Fibroblast of skin of right biceps (primary cell): Measurements from ENCODE around the gene SLC8B1.

Source experiments
- DNase-seq: peaks from one replicate; pipeline ENCODE4 v3.0.0-alpha.2; 2013

The SLC8B1 gene

DNA sequence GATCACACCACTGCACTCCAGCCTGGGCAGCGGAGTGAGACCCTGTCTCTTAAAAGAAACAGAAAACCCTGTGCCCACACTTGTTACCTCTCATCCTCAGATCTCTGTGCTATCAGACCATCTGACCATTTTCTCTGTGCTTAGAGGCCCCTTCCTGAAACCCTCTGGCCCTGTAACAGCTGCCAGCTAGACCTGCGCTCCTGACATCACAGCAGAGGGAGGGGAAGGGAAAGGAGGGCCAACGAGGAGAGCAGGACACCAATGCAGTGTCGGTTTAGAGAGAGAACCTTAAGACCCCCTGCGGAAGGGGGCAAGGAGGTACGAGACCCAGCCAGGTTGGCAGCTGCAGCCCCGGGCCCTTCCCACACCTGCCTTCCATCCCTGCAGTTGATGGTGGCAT lies 42.4 kb downstream of the SLC8B1 start:
- no peak for DNase-seq

DNA sequence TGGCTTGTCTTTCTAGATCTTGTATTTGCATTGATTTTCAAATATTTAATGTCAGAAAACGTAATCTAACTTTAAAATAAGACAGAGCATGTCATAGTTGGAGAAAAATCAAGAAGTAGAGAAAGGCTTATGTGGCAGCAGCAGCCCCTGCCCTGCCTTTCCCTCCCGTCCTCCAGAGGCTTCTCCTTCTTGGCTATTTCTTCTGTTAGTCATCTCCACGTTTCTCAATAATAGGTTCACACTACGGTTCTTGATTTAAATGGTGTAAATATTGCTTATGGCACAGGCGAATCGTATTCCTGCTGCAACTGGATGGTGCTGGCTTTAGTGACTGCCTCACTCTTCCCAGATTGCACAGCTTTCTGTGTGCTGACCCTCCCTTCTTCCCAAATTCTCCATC lies 42.8 kb downstream of the SLC8B1 start:
- DNase-seq: peak; percentile 59

GRCh38 chr12:113291586-113291985 lies 43.3 kb downstream of the SLC8B1 start:
- DNase-seq: no peak

GRCh38 chr12:113290506-113290905 lies 44.4 kb downstream of the SLC8B1 start:
- no peak for DNase-seq

- DNase-seq: no peak
These were observed 45.5 kb downstream of the SLC8B1 start for GRCh38 chr12:113289361-113289760.

DNA sequence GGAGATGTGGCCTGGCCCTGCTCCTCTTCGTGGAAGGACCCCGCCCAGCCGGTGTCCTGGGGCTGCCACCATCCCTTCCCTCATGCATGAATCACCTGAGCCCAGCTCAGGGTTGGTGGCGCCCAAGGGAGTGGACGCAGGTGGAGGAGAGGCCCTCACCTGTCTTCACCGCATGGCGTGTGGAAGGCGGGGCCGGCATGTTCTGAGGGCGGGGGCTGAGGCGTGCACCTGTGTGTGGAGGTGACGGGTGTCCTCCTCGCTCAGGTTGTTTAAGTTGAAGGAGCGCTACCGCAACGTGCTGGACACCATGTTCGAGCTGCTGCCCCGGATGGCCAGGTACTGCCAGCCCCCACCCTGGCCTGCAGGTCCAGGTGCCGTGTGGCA lies 47.0 kb downstream of the SLC8B1 start:
- DNase-seq: no peak

GRCh38 chr12:113287146-113287898 lies 47.6 kb downstream of the SLC8B1 start:
- DNase-seq: no peak

- no peak for DNase-seq
These were observed 48.2 kb downstream of the SLC8B1 start for GRCh38 chr12:113286712-113287111.

- DNase-seq: peak; percentile 20
These were observed 49.0 kb downstream of the SLC8B1 start for GRCh38 chr12:113285679-113286610.

DNA sequence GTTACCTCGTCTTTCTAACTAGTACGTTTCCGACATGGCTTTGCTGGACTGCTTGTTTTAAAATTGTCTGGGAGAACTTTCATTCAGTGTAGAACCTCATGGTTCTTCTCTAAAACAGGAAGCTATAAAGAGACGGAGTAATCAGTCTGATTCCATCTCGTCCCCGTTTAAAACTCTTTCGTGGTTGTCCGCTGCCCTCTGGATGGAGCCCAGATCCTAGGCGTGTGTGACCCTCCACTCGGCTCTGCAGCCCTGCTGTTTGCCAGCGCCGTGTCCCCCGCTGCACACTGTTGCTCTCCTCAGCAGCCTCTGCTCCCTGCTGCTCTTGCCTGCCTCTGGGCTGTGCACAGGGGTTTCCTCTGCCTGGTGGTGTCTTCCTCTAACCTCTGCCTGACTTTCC lies 50.2 kb downstream of the SLC8B1 start:
- DNase-seq: no peak

DNA sequence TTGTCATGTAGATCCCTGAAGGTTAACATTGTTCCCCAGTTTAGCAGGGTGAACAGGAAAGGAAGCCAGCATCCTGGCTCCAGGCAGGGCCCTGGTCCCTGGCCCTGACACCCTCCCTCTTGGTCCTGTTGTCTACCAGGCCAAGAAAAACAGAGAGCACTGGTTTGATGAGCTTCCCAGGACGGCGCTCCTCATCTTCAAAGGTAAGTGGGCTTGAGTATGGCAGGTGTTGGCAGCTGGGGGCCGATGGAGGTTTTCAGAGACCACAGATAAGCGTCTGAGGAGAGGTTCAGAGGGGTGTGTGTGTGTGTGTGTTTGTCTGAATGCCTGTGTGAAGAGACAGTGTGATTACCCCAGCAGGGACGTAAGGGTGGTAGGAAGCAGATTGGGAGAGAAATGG lies 56.3 kb downstream of the SLC8B1 start:
- no peak for DNase-seq

DNA sequence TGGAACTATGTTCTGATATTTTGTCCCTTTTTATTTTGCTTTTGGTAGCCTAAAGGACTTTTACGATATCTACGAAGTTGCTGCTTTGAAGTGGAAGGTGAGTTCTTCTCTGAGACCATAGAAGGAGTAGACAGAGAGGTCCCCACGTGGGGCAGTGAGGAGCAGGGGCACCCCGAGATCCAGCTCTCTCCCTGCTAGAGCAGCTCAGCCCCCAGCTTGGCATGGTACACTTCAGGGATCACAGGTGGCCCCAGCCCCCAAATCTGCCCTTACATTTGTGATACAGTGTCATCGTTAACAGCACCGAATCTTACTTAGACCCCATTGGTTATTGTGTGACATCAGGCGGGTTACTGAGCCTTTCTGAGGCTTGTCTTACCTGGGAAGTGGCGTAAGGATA lies 56.8 kb downstream of the SLC8B1 start:
- DNase-seq: no peak

GRCh38 chr12:113277511-113277910 lies 57.4 kb downstream of the SLC8B1 start:
- DNase-seq: no peak

- DNase-seq: no peak
These were observed 57.9 kb downstream of the SLC8B1 start for GRCh38 chr12:113276946-113277500.

GRCh38 chr12:113276306-113276705 lies 58.6 kb downstream of the SLC8B1 start:
- DNase-seq: no peak

- no peak for DNase-seq
These were observed 60.1 kb downstream of the SLC8B1 start for GRCh38 chr12:113274848-113275247.

GRCh38 chr12:113273053-113273725 lies 61.7 kb downstream of the SLC8B1 start:
- DNase-seq: peak; percentile 8

DNA sequence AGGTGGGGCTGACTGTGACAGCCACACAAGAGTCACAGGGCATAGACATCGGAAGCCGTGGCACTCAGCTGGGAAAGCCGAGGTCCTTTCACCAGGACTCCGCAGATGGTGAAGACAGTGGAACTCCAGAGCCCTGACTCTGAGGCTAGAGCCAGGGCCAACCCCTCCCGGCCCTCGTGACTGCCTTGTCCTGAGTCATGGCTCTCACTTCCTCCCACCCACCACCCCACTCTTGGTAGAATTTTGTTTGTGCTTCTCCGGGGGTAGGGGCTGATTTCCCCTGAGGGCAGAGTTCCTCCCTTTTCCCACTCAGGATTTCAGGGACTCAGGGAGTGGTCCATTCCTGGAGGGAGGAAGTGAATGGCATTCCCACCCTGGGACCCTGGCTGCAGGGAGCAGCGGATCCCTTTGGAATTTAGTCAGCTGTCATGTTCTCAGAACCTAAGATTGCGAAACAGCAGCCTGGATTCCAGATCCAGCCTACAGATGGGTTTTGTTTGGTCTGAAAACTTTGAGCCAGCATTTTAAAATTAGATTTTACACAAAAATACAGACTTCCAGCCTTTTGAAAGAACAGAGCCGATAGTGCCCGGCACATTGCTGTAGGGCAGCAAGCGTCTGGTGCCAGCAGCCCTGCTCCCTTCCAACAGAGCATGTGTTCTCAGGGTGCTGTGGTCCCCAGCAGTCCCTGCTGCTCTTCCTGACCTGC lies 62.9 kb downstream of the SLC8B1 start:
- peak; percentile 68 for DNase-seq

DNA sequence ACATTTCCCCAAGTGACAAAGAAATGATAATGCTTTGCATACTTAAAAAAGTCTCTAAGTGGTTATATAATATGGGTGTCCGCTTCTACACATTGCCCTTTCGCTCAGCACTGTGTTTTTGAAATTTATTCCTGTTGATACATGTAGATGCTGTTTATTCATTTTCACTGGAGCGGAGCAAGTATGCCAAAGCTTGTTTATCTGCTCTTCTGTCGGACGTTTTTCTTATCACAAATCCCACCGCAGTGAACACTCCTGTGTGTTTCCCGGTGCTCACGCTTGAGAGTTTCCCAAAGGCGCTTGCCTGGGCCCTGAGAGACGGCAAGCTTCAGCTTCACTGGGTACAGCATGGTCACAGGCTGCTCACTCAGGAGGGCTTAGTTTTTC lies 63.5 kb downstream of the SLC8B1 start:
- no peak for DNase-seq

- DNase-seq: no peak
These were observed 64.2 kb downstream of the SLC8B1 start for GRCh38 chr12:113270709-113271009.

DNA sequence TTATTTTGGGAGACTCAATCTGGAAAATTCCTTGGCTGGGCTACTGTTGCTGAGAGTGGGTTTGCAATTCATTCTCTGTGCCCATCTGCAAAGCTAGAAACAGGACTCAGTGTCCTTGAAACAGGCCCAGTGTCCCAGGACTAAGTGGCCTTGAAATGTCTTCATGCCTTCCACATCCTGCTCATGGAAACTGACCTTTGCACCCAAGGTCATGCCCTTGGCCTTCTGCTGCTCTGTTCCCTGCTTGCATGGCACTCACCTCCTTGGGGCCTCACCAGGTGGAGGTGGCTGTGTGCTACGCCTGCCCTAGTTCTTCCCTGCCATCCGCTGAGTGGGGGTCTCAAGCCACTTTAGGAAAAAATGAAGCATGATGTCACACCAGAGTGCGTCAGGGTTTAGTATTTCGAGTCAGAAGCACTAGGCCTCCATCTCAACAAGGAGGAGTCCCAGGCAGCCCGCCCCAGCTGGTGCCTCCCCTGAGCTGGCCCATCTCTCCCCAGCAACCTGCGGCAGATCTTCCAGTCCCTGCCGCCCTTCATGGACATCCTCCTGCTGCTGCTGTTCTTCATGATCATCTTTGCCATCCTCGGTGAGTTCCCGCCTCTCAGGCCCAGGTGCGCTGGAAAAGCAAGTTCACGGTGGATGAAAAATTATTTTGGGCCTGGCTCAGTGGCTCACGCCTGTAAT lies 65.5 kb downstream of the SLC8B1 start:
- no peak for DNase-seq

- no peak for DNase-seq
These were observed 66.3 kb downstream of the SLC8B1 start for GRCh38 chr12:113268621-113269020.
